ENCODE data around the gene MAP3K5. TPM values are rescaled to one million over a fixed set of nuclear protein-coding genes. Genes with fewer than 3 reads are reported as not detected.

Gene MAP3K5
- total and polyA plus RNA-seq, 2 of the 8 experiments (the other 6 are each of a cell fraction or from before 2014, with no cell fraction given), result 0.63 to 2.6 TPM

DNA sequence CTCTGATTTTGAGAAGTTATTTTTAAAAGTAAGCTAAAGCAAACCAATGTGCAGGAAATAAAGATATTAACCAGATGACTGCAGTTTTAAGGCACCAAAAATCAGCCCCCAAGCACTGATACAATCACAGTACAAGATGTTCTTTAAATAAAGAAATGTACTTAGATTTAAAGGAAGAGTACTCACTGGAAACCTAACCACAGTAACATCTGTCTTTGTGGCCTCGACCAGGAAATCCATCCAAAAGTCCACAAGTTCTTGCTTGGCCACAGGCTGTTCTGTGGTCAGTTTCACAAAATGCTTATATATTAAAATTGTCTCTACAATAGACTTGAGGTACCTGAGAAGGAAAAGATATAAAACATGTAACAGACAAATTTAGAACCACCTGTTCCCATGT is 136.2 kb downstream of the MAP3K5 start:
- ChIA-PET POLR2A (ENCODE audit: partially characterized antibody) (interaction anchor here (1.6 kb wide), 1 partner anchor 8 kb away, joined by 3 read pairs; no protein-coding TSS in a partner anchor), CTCF (ENCODE audit: partially characterized antibody) (interaction anchor here (0.8 to 4.0 kb wide), 8 partner anchors 9 to 136 kb away, joined by 3 to 26 read pairs (median 4); partner anchors contain the start of gene MAP3K5)
- WGBS, 2 experiments (ENCODE audit: extremely low coverage in 1 of 2, insufficient coverage in 1 of 2, insufficient read length in 1 of 2, insufficient replicate concordance in 2 of 2, low coverage in 1 of 2, low lambda C conversion rate in 2 of 2, missing lambda C conversion rate in 1 of 2), result 86% methylated on average over 1 of the region's 1 CpG; no CpG with 5 or more reads in 1 of the 2 experiments

More for the DNA sequence above, 136.2 kb downstream of the MAP3K5 start:
- H3K23me2 ChIP-seq (ENCODE audit: low read depth, low read length), result no peaks in the 10 kb centered on the region
- H3K27me3 ChIP-seq (replicated peaks in 1 of 4; ENCODE audit: control insufficient read depth in 3 of 4, extremely low read depth in 1 of 4, insufficient read depth in 3 of 4, low read length in 3 of 4), result no peaks in the 10 kb centered on the region
- no peaks in the 10 kb centered on the region for H3K79me1 ChIP-seq (ENCODE audit: low read depth, low read length)
- H3K4me3 ChIP-seq (ENCODE audit: extremely low read depth in 1 of 4, insufficient read depth in 2 of 4, low read depth in 3 of 4, low read length in 4 of 4), result no peak overlapping the region
- H3K4me2 ChIP-seq (ENCODE audit: insufficient read depth in 1 of 2, low read depth in 2 of 2, low read length in 2 of 2), result no peak overlapping the region
- H3K56ac ChIP-seq (replicated peaks; ENCODE audit: insufficient read length, low read depth, low read length), result no peak overlapping the region
- FAIRE-seq (no peak), DNase-seq (ENCODE audit: low read depth in 1 of 2, low spot score in 2 of 2) (no peak)
- H2BK12ac ChIP-seq (ENCODE audit: low read depth, low read length), result no peak overlapping the region
- no peak overlapping the region for H2AFZ ChIP-seq (ENCODE audit: low read length)
- H2BK5ac ChIP-seq (ENCODE audit: low read depth, low read length), result no peak overlapping the region
- H3K27ac ChIP-seq (ENCODE audit: low read depth, low read length), result no peak overlapping the region
- H3K36me3 ChIP-seq (ENCODE audit: control insufficient read depth in 2 of 4, insufficient read depth in 4 of 4, low read length in 3 of 4), result no peaks in the 10 kb centered on the region
- no peak overlapping the region for H2AK5ac ChIP-seq (ENCODE audit: low read depth, low read length)
- no peak overlapping the region for H4K8ac ChIP-seq (ENCODE audit: extremely low read depth, insufficient read depth, low read length)
- no peak overlapping the region for H3K18ac ChIP-seq (ENCODE audit: extremely low read depth, low read length)
- no peak overlapping the region for H3K4ac ChIP-seq (replicated peaks; ENCODE audit: insufficient read length, low read depth, low read length)
- no peaks in the 10 kb centered on the region for H3K4me1 ChIP-seq (replicated peaks in 1 of 4; ENCODE audit: control insufficient read depth in 3 of 4, insufficient read depth in 4 of 4, low read length in 3 of 4)
- H3K14ac ChIP-seq (ENCODE audit: insufficient read length), result no peak overlapping the region
- no peaks in the 10 kb centered on the region for H3K79me2 ChIP-seq (ENCODE audit: control insufficient read depth in 1 of 2, insufficient read depth in 2 of 2, low read length in 2 of 2)
- H2BK15ac ChIP-seq (ENCODE audit: low read length), result no peak overlapping the region
- TF ChIP-seq RXRA (IDR thresholded peaks at IDR 0.05; ENCODE audit: insufficient read depth, low read depth, low read length), result no peak
- TF ChIP-seq EZH2 (IDR thresholded peaks at IDR 0.05; ENCODE audit: low read depth, low read length, severe bottlenecking), result no peak
- TF ChIP-seq BCL11A (IDR thresholded peaks at IDR 0.05; ENCODE audit: low read depth in 2 of 2, low read length in 2 of 2), result no peak
- no peak for TF ChIP-seq GTF2F1 (IDR thresholded peaks at IDR 0.05; ENCODE audit: borderline replicate concordance, low read depth, low read length)
- no peak overlapping the region for H2BK20ac ChIP-seq (ENCODE audit: low read length)
- no peaks in the 10 kb centered on the region for H3K9me3 ChIP-seq (ENCODE audit: insufficient read depth in 2 of 2, low read depth in 1 of 2, low read length in 1 of 2)
- H4K91ac ChIP-seq (replicated peaks; ENCODE audit: insufficient read length, low read length), result no peak overlapping the region
- no peaks in the 10 kb centered on the region for H4K20me1 ChIP-seq (replicated peaks in 1 of 2; ENCODE audit: control insufficient read depth in 1 of 2, insufficient read depth in 2 of 2, low read length in 2 of 2)
- H3K23ac ChIP-seq (ENCODE audit: insufficient read length), result no peak overlapping the region
- H3K9ac ChIP-seq (replicated peaks in 1 of 4; ENCODE audit: extremely low read depth in 1 of 4, low read depth in 3 of 4, low read length in 3 of 4), result no peak overlapping the region
- H2BK120ac ChIP-seq (replicated peaks; ENCODE audit: low read depth, low read length), result no peak overlapping the region
- H4K5ac ChIP-seq (ENCODE audit: insufficient read length, low read depth, low read length), result no peak overlapping the region

Data from H1 (cell line).